Measurements from ENCODE around the gene NPIPB4.
"Not testable (repeated sequence)": the region's sequence is repeated elsewhere in the genome, so short reads cannot be mapped to it uniquely, and the experiment has no call there.

NPIPB4 gene

GRCh38 chr16:21857656-21858055 is at the start of gene NPIPB4:
Gene NPIPB4 (minus strand): TSS chr16:21857756. CDS start chr16:21857378, 378 bp downstream.
- not testable (repeated sequence) for FAIRE-seq

- not testable (repeated sequence) for FAIRE-seq
Observed at GRCh38 chr16:21898998-21899397, 41.4 kb upstream of the NPIPB4 start.

GRCh38 chr16:21881988-21882387 is 24.4 kb upstream of the NPIPB4 start:
- not testable (repeated sequence) for FAIRE-seq

- FAIRE-seq = not testable (repeated sequence)
Observed at GRCh38 chr16:21837186-21837585, 20.4 kb downstream of the NPIPB4 start.

GRCh38 chr16:21836334-21836733 is 21.2 kb downstream of the NPIPB4 start:
- FAIRE-seq = not testable (repeated sequence)

- FAIRE-seq = not testable (repeated sequence)
Observed at GRCh38 chr16:21835747-21836146, 21.8 kb downstream of the NPIPB4 start.

- not testable (repeated sequence) for FAIRE-seq
Observed at GRCh38 chr16:21834211-21834610, 23.3 kb downstream of the NPIPB4 start.

GRCh38 chr16:21829929-21830328 is 27.6 kb downstream of the NPIPB4 start:
- not testable (repeated sequence) for FAIRE-seq

- not testable (repeated sequence) for FAIRE-seq
Observed at GRCh38 chr16:21826067-21826706, 31.4 kb downstream of the NPIPB4 start.

- not testable (repeated sequence) for FAIRE-seq
Observed at GRCh38 chr16:21825526-21825925, 32.0 kb downstream of the NPIPB4 start.

- not testable (repeated sequence) for FAIRE-seq
Observed at GRCh38 chr16:21823258-21823657, 34.3 kb downstream of the NPIPB4 start.

- not testable (repeated sequence) for FAIRE-seq
Observed at GRCh38 chr16:21820908-21821465, 36.6 kb downstream of the NPIPB4 start.

- FAIRE-seq = not testable (repeated sequence)
Observed at GRCh38 chr16:21820028-21820907, 37.3 kb downstream of the NPIPB4 start.

- not testable (repeated sequence) for FAIRE-seq
Observed at GRCh38 chr16:21819617-21820016, 37.9 kb downstream of the NPIPB4 start.

GRCh38 chr16:21817012-21817411 is 40.5 kb downstream of the NPIPB4 start:
- FAIRE-seq = not testable (repeated sequence)

- not testable (repeated sequence) for FAIRE-seq
Observed at GRCh38 chr16:21815694-21816093, 41.9 kb downstream of the NPIPB4 start.

- not testable (repeated sequence) for FAIRE-seq
Observed at GRCh38 chr16:21802375-21802663, 55.2 kb downstream of the NPIPB4 start.

- not testable (repeated sequence) for FAIRE-seq
Observed at GRCh38 chr16:21801538-21802374, 55.8 kb downstream of the NPIPB4 start.

GRCh38 chr16:21798601-21799000 is 59.0 kb downstream of the NPIPB4 start:
- FAIRE-seq = not testable (repeated sequence)

GRCh38 chr16:21793310-21793709 is 64.2 kb downstream of the NPIPB4 start:
- FAIRE-seq = not testable (repeated sequence)

GRCh38 chr16:21790506-21790905 is 67.0 kb downstream of the NPIPB4 start:
- not testable (repeated sequence) for FAIRE-seq

Measured in G401.6 (cell line).